Ovary (tissue), 3 donors: Measurements from ENCODE around the gene KYAT1.

Source experiments
- CTCF ChIP-seq, 3 donors: fragments of 450-650 bp in 2 of 3; fragments of 200-600 bp in 1 of 3; IDR thresholded peaks; one replicate each; pipeline versions ENCODE4 v1.5.1 to v1.8.0; 2016 to 2022; ENCODE audit warnings: antibody characterized with exemption in 3 of 3, mild to moderate bottlenecking in 1 of 3
- POLR2A ChIP-seq: fragments of 450-650 bp; IDR thresholded peaks from one replicate; pipeline ENCODE4 v1.6.1; 2017; ENCODE audit warnings: antibody characterized with exemption, mild to moderate bottlenecking, moderate library complexity
- donor health status: DM: no; HTN: no; CAD: no.

DNA sequence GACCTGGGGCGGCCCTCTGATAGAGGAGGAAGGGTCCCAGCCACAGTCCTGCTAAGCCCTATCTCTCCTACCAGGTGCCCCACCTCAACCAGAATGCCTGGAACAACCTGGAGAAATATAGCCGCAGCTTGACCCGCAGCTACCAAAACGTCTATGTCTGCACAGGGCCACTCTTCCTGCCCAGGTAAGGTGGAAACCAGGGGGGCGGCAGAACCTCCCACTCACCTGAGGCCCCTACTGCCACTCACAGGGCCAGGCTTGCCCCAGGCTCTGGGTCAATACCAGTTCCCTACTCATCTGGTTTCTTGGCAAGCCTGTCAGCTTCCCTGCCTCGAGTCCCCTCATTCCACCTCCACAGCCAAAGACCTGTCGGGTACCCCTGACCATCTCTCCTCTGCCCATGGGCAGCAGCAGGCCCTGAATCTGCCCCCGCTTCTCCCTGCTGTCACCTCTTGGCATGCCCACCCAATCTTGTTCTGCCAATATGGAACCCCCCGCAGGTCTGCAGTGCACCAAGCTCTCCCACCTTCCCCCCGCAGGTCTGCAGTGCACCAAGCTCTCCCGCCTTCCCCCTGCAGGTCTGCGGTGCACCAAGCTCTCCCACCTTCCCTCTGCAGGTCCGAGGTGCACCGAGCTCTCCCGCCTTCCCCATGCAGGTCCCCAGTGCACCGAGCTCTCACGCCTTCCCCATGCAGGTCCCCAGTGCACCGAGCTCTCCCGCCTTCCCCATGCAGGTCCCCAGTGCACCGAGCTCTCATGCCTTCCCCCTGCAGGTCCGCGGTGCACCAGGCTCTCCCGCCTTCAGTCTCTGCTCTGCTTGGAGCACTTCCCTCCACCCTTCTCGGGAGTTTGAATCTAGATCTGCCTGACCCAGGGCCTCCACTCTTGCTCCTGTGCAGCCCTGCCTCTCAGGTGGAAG is 60.8 kb downstream of the KYAT1 start:
- no peak for TF ChIP-seq POLR2A
- TF ChIP-seq CTCF (IDR thresholded peaks at IDR 0.05): no peak
